HG03469 (cell line): ENCODE data around the gene HOXB3.

Experiments
- ATAC-seq: cut with Tn5 transposase; IDR thresholded peaks from one replicate; pipeline ENCODE4 v1.9.1; 2021; ENCODE audit warnings: mild to moderate bottlenecking, moderate library complexity, moderate number of reproducible peaks; ENCODE audit not compliant: unreplicated experiment

The HOXB3 gene

GRCh38 chr17:48626245-48627117 lies 36.4 kb upstream of the HOXB3 start, which contains the start of gene HOXB9:
Gene HOXB9, minus strand, starts transcription at chr17:48626358. Its CDS starts 89 bp downstream, at chr17:48626269.
- no peak for ATAC-seq

DNA sequence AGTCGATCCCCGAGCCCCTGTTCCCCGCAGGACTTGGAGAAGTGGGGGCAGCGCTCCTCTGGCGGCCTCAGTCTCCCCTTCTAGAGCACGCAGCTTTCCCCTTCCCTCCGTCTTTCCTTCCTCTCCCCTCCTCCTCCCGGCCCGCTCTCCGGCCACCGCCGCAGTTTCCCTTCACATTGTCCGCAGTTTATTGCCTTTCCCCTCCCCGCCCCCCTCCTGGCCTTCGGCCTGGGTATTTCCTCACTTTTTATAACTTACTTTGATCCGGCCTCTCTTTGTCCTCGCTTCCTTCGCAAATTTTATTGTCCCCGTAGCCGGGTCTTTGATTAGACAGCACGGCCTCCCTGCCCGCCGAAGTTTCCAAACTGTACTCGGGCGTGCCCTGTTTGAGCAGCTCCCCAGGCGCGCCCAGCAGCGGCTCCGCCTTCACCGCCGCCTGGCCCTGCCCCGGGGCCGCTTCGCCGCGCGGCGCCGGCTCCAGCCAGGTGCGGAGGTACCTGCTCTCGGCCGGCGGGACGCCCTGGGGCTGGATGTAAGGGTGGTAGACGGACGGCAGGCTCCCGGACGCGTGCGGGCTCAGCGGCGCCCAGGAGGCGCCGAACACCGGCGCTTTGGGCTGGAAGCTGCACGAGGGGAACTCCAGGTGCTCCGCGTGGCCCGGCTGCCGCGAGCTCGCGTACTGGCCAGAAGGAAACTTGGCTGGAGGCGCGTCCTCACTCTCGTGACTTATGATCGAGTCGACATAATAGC lies 35.6 kb upstream of the HOXB3 start:
- ATAC-seq: no peak

DNA sequence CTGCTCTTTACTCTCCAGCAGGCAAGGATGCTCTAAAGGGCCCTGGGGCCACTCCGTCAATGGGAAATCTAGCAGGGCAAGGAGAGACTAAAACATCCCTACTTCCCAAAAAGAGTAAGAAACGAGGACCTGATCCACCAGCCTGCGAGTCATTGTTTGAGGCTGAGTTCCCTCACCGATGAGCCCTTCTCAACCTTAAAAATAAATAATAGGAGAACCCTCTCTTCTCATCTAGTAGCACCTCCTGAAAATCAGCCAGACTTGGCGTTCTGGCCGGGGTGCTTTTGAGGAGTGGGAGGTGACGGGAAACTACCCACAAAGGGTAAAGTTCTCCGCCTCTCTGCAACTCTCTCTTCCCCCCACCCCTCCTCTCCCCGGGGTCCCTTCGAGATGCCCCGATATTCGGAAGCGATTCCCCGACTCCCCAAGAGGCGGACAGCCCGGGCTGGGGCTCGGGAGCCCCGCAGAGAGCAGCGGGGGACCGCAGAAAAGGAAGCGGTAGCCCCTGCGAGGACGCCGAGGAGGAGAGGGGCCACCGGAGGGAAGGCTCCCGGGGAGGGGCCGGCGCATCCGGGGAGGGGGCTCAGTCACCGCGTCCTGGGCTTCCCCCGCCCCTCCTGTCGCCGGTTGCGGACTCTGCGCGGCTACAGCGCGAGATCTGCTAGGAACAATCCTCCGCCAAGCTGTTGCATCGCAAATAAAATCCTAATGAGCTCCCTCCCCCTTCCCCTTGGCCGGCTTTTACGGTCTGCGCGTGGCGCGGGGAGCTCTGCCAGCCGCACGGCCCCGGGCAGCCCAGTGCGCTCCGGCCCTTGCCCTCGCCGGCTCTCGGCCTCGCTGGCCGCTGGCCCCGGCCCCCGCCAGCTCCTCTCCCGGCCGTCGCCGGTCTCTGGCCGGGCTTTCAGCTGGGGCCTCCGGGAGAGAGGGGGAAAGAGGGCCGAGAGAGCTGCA lies 34.8 kb upstream of the HOXB3 start:
- ATAC-seq: no peak

DNA sequence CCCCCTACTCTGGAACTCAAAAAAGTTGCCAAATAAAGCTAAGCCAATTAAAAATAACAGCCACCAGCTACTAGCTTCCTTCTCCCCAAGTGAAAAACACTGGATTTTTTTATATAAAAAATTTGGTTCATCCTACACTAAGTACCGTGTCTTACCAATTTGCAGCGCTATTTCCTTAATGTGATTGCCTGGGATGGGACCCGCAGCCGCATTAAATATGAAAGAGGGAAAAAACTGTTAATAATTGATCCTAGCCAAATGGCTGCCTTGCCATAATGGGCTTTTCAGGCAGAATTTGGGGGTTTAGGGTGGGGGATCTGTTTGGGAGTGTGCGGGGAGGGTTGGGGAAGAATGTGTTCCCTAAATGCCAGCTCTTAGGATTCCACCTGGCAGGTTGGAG lies 34.1 kb upstream of the HOXB3 start:
- ATAC-seq: no peak

DNA sequence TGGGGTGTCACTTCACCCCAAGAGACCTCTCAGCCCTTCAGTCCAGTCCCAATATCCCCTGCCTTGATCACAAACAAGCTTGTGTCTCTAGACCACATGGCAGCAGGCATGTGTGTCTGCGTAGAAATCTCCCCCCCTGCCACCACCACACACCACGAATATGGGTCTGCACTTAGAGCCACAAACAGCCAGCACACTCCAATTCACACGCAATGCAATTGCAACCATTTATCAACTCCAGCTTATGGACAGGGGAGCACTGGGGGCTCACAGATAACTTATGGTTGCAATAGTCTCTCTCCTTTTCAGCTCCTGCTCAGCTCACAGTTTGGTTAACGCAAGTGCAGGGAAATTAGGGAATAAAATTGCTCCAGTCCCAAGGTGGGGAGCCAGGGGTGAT lies 33.5 kb upstream of the HOXB3 start:
- ATAC-seq: no peak

GRCh38 chr17:48622857-48623256 lies 32.8 kb upstream of the HOXB3 start:
- ATAC-seq: no peak

DNA sequence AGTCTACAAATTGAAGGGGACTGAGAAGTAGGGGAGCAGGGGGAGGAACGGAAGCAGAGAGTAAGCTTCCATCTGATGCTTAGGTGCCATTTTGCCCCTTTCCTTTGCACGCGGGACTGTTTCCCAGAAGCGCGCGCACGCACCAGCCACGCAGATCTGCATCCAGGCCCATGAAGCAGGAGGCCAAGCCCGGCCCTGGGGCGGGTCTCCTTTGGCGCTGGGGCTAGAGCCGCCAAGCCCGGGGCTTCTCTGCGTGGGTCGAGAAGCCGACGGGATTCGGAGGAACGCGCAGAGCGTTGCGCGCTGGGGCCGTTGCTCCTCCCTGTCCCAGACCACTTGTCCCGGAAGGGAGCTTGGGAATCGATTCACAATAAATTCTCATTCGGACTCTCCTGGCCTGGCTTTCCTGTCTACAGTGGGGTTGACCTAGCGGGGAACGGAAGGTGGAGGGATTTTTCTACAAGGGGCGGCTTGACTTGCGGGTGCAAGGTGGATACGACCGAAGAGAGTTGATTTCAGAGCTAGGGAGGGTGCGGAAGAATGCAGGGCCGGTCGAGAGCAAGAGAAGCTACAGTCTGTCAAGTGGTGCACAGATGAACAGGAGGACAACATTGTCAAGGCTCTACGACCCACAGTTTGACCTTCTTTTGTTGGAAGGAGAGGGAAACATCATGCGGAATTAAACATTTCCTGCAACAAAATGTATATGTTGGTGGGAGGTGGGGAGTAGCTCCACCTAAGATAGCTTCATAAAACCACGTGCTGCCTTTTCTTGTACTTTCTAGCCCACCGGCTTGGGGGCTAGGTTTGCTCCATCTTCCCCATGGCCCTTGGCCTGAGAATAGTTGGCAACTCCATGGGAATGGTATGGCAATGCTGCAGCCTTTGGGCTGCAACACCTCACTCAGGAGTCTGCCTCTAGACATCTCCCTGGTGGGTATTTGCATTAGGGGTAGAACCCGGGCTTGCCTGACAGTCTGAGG lies 31.7 kb upstream of the HOXB3 start:
- ATAC-seq: no peak

GRCh38 chr17:48620461-48621139 lies 30.6 kb upstream of the HOXB3 start:
- ATAC-seq: no peak

DNA sequence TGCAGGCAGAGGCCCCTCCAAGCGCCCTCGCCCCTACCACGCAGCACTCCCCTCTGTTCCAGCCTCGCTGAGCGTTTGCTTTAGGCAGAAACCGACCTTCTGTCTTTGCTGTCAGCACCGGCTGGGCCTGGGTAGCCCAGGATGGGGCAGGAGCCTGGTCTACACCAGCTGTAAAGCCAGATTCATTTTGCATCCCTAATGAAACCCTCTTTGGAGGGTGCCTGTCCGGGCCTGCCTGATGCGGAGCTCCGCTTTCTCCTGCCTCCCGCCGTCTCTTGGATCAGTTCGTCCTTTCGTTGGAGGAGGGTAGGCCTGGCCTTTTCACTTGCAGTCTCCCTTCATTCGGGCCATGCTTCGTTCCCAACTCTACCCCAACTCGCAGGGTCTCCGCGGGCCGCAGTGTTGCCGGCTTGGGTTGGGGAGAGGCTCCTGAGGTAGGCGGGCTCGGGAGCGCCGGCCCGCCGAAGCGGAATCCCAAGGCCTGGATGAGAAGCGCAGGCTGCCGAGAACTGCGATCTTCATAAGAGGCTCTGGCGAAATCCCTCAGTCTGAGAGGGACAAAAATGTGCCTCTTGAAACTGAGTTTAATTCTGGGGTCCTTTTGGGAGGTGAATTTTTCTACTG lies 29.9 kb upstream of the HOXB3 start:
- ATAC-seq: no peak

DNA sequence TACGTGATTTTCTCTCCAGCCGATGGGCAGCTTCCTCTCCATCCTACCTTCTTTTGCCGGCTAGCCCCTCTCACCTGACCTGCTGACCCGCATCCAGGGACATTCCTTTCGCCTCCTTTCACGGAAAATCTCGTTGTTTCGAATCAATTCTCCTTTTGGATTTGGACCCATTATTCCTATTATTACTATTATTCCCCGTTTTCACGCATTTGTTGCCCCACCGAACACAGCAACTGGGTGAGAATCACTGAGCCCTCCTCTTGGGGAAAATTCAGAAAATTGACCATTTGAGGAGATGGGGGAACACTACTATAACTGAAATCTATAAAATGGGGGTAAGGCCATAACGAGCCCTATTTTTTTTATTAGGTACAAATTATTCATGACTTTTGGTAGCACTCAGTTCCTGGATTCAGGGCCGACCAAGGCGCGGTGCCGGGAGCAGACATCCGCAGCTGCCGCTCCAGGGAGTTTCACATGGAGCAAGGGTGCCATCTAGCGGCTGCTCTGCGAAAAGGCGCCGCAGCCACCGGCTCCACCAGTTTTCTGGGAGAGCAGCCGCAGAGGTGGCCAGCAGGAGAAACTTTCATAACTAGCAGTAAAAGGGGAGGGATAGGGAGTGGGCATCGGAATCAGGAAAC lies 28.3 kb upstream of the HOXB3 start:
- no peak for ATAC-seq

DNA sequence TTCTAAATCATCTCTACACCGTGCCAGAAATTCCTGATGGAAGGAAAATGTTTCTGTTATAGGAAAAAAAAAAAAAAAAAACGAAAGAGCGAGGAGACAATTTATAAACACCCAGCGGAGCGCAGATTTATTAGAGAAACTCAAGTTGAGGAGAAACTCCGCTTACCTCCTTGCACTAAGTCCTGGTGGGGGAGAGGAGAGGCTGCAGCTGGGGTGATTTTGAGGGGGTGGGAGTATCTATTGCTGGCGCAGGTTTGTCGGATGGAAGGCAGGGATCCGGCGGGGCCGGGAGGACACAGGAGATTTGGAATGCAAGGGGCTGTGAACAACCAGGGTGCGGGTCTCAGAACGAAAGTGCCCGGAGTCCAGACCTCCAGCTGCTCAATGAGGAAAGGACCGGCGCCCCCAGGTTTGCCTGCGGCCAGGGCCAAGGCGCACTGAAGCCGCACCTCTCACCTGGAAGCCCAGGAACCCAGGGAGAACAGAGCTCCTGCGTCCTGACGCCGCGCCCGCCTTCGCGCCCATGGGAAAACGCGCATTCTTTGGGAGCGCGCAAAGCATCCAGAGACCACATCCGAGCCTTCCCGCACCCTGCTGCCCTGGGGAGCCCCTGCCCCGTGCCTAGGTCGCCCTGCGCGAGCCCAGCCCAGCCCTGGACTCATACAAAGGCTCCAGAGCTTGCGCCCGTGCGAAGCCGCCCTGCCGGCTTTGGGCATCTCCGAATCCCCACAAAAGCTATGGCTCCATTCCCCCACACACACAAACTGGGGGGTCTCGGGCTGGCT lies 27.6 kb upstream of the HOXB3 start:
- ATAC-seq: no peak

DNA sequence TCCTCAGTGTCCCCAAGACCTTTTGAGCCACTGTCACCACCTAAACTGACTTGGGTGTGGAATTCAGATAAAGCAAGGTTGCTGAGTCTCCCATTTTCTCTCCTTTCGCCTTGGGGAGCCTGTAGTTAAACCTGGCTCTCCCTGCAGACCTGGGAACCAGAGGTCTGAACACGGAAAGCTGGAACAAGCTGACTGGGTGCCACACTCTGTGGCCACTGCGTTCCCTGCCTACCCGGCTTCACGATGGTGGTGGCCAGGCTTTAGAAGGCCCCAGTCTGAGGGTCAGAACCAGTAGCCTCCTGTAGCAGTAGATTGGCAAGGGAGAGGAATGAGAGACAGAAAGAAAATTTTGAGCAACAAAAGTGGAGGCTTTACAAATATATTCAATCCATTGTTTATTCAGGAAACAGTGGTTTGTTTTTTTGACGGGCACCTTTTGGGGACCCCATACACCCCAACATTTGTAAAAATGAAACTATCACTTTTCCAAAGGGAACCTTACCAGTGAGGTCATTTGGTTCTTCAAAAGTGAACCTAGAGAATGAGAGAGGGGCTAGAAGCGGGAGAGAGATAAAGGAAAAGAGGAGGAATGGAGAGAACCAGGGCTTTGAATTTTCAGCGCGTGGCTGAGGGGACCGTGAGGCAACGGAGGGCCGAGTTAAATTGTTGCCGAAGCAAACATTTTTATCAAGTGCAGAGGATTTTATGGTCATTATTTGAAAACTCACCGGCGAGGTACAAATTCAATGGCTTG lies 26.9 kb upstream of the HOXB3 start:
- no peak for ATAC-seq

- no peak for ATAC-seq
Observed at GRCh38 chr17:48615963-48616716, 26.1 kb upstream of the HOXB3 start.

DNA sequence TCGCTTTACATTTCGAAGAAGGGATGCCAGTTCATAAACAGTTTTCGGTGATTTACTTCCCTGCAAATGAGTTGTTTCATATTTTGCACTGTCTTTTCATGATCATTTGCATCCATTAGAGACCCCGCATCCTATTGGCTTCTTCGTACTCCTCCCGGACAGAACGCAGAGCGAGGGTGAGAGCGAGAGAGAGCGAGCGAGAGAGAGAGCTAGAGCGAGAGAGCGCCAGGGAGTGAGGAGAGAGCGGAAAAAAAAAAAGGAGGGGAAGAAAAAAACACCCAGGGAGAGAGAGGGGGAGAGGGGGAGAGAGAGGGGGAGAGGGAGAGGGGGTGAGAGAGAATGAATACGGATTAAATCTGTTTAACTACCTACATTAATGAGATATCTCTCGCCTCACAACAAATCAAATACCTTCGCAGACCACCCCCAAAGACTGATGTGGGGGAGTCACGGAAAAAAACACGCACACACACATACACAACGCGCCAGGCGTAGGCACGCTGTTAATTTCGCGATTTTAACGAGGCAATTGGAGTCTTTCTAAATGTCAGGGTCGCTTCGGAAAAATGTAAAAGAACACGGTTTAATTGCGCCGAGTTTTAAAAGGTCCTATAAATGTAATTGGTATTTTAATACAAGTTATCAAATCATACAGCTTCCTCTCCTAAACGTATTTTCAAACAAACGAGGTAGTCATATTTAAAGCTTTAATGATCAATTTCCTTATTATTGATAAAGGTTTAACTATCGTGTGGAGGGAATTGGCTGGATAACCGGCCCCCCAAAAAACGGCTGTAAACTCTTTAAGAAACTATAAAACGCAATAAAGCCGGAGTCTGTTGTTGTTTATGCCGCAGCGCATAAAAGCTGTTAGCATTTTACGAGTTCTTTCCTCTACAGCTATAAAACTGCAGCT lies 25.3 kb upstream of the HOXB3 start, which contains the start of gene HOXB8:
Gene HOXB8 (minus strand): TSS at position 246 of the 916 bp plus-strand sequence. CDS start 588 bp downstream, outside the sequence.
- no peak for ATAC-seq
